ENCODE results near the gene EPHX1. TPM values are rescaled to one million over a fixed set of nuclear protein-coding genes. Genes with fewer than 3 reads are reported as not detected.
"Not testable (repeated sequence)": the region's sequence is repeated elsewhere in the genome, so short reads cannot be mapped to it uniquely, and the experiment has no call there.

The EPHX1 gene
- total RNA-seq, 2 experiments from 2014 or later = 2.6 to 2.8 TPM

DNA sequence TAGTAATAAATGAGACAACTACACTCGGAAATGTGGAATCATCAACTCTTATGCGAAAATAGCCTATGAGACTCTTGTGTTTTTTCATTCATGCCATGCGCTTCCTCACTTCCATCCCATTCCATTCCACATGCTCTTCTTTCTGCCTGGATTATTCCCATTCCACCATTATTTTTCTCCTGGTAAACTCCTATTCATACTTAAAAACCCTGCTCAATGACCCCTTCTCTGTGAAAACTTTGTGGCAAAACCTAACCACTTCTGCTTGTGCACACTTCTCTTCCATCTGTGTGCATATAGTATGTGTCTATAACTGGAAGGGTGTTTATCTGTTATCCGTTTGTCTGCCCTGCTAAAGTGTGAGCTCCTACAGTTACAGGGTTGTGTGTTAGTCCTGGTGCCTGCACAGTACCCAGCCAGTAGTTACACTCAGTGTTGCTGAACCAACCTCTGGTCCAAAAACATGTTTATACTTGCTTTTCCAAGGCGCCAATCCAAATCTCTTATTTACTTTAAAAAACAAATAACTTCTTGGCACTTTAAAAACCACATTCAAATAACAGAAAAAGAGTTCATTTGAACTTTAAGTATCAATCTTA, 10.7 kb downstream of the EPHX1 start:
- POLR2A ChIA-PET = no interaction called here
- Mint-ChIP-seq H3K4me3 (no peak overlapping the region), H3K36me3 (no peaks in the 10 kb centered on the region), H3K4me1 (ENCODE audit: low read depth) (no peaks in the 10 kb centered on the region), H3K27ac (no peak overlapping the region), H3K9me3 (no peaks in the 10 kb centered on the region), H3K27me3 (no peaks in the 10 kb centered on the region)
- no peak for DNase-seq
- intact Hi-C loops (cut with micrococcal nuclease) = no loop called here
- CTCF ChIA-PET = no interaction called here

DNA sequence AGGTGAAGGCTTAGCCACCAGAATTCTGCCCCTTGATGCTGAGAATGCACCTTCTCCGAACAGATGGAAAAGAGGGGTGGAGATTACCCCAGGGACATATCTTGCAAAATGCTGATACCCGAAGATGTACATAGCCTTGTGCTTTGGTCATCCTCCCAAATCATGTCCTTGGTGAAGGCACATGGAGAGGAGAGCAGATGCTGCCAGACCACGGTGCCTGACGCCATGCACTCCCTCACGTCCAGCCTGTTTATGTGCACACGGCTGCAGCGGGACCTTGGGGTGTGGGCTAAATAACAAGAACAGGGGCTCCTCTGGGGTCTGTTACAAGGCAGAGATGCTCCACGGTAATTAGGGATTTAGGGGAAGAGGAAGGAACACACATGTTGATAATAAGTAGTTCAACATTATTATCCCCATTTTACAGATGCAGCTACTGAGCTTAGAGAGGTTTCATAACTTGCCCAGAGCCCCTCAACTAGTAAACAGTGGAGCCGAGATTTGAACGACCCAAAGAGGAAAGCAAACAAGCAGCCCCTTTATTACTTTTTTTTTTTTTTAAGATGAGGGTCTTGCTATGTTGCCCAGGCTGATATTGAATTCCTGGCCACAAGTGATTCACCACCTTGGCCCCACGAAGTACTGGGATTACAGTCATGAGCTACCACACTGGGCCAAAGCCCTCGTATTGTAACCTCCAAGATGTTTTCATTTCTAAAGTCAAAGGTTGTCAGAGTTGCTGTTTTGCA, 12.9 kb downstream of the EPHX1 start:
- Mint-ChIP-seq H3K36me3 (no peaks in the 10 kb centered on the region), H3K4me1 (ENCODE audit: low read depth) (no peaks in the 10 kb centered on the region), H3K9me3 (no peaks in the 10 kb centered on the region), H3K4me3 (no peak overlapping the region), H3K27me3 (no peaks in the 10 kb centered on the region), H3K27ac (no peak overlapping the region)
- CTCF ChIA-PET = no interaction called here
- no peak for DNase-seq
- intact Hi-C loops (cut with micrococcal nuclease) = no loop called here
- POLR2A ChIA-PET = no interaction called here

DNA sequence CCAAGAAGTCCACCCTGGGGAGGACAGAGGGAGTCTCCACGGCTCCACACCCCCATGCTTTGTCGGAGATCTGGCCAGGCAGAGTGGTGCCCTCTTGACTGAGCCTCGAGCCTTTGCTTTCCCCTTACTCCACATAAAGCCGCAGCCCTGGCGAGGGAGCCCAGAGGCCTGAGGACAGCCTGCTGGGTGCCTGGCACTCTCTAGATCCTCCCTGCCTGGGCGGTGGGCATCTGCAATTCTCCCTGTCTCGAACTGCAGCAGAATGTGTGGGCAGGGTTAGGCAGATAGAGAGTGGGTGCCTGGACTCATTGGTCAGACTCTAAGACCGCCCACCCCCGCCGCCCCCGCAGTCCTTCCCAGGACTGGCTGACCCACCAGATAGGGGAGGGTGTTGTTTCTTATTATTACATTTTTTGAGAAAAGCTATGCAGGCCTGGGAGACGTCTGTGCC, 13.9 kb downstream of the EPHX1 start:
- ChIA-PET CTCF (no interaction called here), POLR2A (no interaction called here)
- Mint-ChIP-seq H3K27ac (no peak overlapping the region), H3K4me3 (no peak overlapping the region), H3K9me3 (no peaks in the 10 kb centered on the region), H3K36me3 (no peaks in the 10 kb centered on the region), H3K4me1 (ENCODE audit: low read depth) (no peaks in the 10 kb centered on the region), H3K27me3 (no peaks in the 10 kb centered on the region)
- intact Hi-C loops (cut with micrococcal nuclease) = no loop called here
- DNase-seq = no peak

DNA sequence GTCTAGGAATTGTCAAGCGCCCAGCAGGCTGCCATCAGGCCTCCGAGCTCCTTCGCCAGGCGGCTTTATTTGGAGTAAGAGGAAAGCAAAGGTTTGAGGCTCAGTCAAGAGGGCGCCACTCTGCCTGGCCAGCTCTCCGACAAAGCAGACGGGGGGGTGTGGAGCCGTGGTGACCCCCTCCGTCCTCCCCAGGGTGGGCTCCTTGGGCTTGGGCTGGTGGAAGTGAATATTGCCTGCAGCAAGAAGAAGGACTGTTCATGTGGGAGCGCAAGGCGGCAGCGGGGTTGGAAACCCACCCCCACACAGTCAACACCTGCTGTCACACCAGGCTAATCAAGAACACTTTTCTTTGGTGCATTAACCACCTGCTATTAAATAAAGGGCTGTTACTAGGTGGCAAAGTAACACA, 14.6 kb downstream of the EPHX1 start:
- ChIA-PET CTCF (no interaction called here), POLR2A (no interaction called here)
- intact Hi-C loops (cut with micrococcal nuclease) = no loop called here
- Mint-ChIP-seq H3K4me3 (no peak overlapping the region), H3K36me3 (no peaks in the 10 kb centered on the region), H3K4me1 (ENCODE audit: low read depth) (no peaks in the 10 kb centered on the region), H3K27ac (no peak overlapping the region), H3K9me3 (no peaks in the 10 kb centered on the region), H3K27me3 (no peaks in the 10 kb centered on the region)
- no peak for DNase-seq

DNA sequence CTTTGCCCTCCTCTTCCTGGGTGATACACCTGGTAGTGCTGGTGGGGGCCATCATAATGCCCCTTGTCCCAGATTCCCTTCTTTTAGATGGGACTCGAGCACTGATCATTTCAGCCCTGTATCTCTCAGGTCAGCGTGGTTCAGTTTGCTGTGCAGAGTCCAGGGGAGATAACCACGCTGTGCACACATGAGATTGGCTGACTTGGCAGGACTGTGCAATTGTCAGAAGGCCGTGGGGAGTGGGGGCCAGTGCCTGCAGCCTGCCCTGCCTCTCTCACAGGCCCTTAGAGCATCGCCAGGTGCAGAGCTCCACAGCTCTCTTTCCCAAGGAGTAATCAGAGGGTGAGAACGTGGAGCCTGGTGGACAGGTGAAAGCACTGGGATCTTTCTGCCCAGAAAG, 15.2 kb downstream of the EPHX1 start:
- no peak overlapping the region for H3K27ac Mint-ChIP-seq

DNA sequence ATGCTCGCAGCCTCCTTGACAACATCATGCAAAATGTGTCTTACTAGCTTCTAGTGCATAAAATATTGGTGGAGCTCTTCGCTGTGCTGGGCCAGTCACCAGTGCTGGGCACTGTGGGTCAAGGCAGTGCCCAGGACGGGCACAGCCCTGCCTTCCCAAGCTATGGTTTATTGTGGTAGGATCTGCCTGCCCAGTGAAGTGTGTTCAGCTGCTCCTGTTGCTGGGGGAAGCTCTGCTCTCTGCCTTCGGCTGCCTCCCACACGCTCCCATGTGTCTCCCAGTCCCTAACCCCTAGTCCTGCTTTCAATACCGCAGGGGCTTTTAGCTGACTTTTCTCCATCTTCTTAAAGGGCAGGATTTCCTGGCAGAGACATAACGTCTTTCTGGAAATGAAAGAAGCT, 15.7 kb downstream of the EPHX1 start:
- Mint-ChIP-seq H3K9me3 (no peaks in the 10 kb centered on the region), H3K4me3 (no peak overlapping the region), H3K27ac (no peak overlapping the region), H3K27me3 (no peaks in the 10 kb centered on the region), H3K4me1 (ENCODE audit: low read depth) (no peaks in the 10 kb centered on the region), H3K36me3 (no peaks in the 10 kb centered on the region)
- POLR2A ChIA-PET = no interaction called here
- intact Hi-C loops (cut with micrococcal nuclease) = no loop called here
- CTCF ChIA-PET = no interaction called here
- no peak for DNase-seq

More for the DNA sequence above, 15.2 kb downstream of the EPHX1 start:
- ChIA-PET POLR2A (no interaction called here), CTCF (no interaction called here)
- no peak for DNase-seq
- Mint-ChIP-seq H3K4me3 (no peak overlapping the region), H3K9me3 (no peaks in the 10 kb centered on the region), H3K4me1 (ENCODE audit: low read depth) (no peaks in the 10 kb centered on the region), H3K36me3 (no peaks in the 10 kb centered on the region), H3K27me3 (no peaks in the 10 kb centered on the region)
- intact Hi-C loops (cut with micrococcal nuclease) = no loop called here

DNA sequence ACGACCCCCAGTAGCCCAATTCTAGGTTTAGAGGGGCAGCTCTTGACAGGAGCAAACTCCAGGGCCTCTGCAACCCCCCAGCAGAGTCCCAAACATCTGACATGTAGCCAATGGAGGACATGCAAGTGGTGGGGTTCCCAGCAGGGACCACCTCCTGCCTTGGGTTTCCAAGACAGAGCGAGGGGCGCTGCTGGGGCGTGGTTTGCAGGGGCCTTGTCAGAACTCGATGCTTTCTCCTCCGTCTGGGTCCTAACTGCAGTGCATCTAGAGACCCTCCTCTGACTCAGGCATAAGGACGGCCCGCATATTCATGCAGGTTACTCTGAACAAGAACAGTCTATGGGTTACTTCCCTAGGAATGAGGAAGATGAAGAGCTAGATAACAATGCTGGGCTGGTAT, 17.2 kb downstream of the EPHX1 start:
- intact Hi-C loops (cut with micrococcal nuclease) = no loop called here
- H3K4me1 Mint-ChIP-seq (ENCODE audit: low read depth) = no peaks in the 10 kb centered on the region
- H3K4me3 Mint-ChIP-seq = no peak overlapping the region
- no peaks in the 10 kb centered on the region for H3K36me3 Mint-ChIP-seq
- no peak for DNase-seq
- no peak overlapping the region for H3K27ac Mint-ChIP-seq
- POLR2A ChIA-PET = no interaction called here
- no peaks in the 10 kb centered on the region for H3K27me3 Mint-ChIP-seq
- no peaks in the 10 kb centered on the region for H3K9me3 Mint-ChIP-seq
- CTCF ChIA-PET = no interaction called here

DNA sequence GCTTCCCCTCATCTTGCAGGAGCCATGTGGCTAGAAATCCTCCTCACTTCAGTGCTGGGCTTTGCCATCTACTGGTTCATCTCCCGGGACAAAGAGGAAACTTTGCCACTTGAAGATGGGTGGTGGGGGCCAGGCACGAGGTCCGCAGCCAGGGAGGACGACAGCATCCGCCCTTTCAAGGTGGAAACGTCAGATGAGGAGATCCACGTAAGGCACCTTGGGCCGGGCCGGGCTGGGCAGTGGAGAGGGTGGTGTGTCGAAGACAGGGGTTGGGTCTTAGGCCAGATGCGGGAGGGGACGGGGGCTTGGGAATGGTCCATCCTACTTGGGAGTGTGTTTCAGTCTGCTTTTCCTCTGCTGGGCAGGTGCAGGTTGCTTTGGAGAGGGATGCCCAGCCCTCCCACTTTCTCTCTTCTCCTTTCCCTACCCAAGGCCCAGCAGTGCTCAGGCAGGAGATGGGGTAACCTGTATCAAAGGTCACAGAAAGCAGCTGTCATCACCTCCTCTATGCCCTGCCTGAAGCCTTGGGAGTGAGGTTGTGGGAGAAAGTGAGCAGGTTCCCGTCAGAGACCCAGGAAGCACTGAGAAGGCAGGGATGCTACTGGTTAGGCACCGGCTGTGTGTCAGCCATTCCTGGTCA, 18.9 kb downstream of the EPHX1 start:
- H3K4me3 Mint-ChIP-seq = no peak overlapping the region
- ChIA-PET CTCF (interaction anchor here (1.0 kb wide), 1 partner anchor 362 kb away, joined by 3 read pairs; no protein-coding TSS in a partner anchor), POLR2A (interaction anchor here (1.0 kb wide), 1 partner anchor 12 kb away, joined by 3 read pairs; no protein-coding TSS in a partner anchor)
- H3K4me1 Mint-ChIP-seq (ENCODE audit: low read depth) = no peaks in the 10 kb centered on the region
- intact Hi-C loops (cut with micrococcal nuclease) = no loop called here
- DNase-seq = no peak
- no peak overlapping the region for H3K27ac Mint-ChIP-seq
- H3K27me3 Mint-ChIP-seq = no peaks in the 10 kb centered on the region
- no peaks in the 10 kb centered on the region for H3K9me3 Mint-ChIP-seq
- H3K36me3 Mint-ChIP-seq = no peaks in the 10 kb centered on the region

DNA sequence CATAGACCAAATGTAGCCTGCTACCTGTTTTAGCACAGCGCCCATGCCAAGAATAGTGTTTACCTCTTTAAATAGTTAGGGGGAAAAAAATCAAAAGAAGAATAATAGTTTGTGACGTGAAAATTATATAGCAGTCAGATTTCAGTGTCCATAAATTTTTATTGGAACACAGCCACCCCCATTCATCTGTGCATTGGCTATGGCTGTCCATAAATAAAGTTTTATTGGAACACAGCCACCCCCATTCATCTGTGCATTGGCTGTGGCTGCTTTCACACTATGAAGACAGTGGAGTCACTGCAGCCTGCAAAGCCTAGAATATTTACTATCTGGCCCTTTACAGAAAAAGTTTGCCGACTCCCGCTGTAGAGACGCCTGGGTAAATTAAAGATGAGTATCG, 20.9 kb downstream of the EPHX1 start:
- intact Hi-C loops (cut with micrococcal nuclease) = no loop called here

DNA sequence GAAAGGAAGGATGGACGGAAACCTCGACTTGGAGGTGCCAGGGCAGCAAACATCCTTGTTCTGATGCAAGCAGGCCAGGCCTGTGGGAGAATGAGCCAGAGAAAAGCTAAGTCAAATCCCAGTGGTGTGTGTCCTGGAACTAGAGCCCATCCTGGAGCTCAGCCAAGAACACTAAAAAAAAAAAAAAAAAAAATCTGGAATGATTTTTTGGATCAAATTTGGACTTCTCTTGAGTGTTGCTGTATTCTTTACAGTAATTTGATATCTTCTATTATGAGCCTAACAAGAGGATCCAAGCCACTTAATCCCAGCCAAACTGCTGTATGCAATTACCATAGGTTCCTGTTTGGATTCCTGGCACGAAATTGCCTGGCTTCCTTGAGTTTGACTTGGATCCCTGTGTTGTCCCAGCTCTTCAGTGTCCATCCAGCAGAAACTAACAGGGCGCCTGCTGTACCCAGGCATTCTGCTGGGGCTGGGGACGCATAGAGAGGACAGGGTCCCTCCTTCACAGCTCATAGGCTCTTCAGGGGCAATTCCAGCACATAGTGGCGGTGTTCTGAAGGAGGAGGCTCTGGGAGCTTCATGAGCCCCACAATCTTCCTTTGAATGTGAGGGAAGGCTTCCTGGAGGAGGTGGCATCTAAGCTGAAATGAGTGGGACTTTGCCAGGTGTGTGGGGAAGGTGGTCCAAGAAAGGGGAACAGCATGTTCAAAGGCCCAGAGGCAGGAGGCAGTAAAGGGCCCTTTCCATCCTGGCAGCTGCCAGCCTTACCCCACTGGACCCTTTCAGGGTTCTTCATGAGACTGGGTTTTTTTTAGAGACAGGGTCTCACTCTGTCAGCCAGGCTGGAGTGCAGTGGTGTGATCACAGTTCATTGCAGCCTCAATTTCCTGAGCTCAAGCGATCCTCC, 24.7 kb downstream of the EPHX1 start:
- H3K27me3 Mint-ChIP-seq = no peaks in the 10 kb centered on the region
- H3K27ac Mint-ChIP-seq = no peak overlapping the region
- POLR2A ChIA-PET = no interaction called here
- DNase-seq = no peak
- no peaks in the 10 kb centered on the region for H3K9me3 Mint-ChIP-seq
- H3K36me3 Mint-ChIP-seq = no peaks in the 10 kb centered on the region
- intact Hi-C loops (cut with micrococcal nuclease) = no loop called here
- CTCF ChIA-PET = interaction anchor here (0.7 kb wide), 1 partner anchor 1953 kb away, joined by 3 read pairs; no protein-coding TSS in a partner anchor
- no peak overlapping the region for H3K4me3 Mint-ChIP-seq
- H3K4me1 Mint-ChIP-seq (ENCODE audit: low read depth) = no peaks in the 10 kb centered on the region

More for the DNA sequence above, 20.9 kb downstream of the EPHX1 start:
- no peaks in the 10 kb centered on the region for H3K27me3 Mint-ChIP-seq
- no peaks in the 10 kb centered on the region for H3K9me3 Mint-ChIP-seq
- ChIA-PET CTCF (no interaction called here), POLR2A (no interaction called here)
- DNase-seq = no peak
- no peaks in the 10 kb centered on the region for H3K4me1 Mint-ChIP-seq (ENCODE audit: low read depth)
- H3K36me3 Mint-ChIP-seq = no peaks in the 10 kb centered on the region
- no peak overlapping the region for H3K27ac Mint-ChIP-seq
- no peak overlapping the region for H3K4me3 Mint-ChIP-seq

DNA sequence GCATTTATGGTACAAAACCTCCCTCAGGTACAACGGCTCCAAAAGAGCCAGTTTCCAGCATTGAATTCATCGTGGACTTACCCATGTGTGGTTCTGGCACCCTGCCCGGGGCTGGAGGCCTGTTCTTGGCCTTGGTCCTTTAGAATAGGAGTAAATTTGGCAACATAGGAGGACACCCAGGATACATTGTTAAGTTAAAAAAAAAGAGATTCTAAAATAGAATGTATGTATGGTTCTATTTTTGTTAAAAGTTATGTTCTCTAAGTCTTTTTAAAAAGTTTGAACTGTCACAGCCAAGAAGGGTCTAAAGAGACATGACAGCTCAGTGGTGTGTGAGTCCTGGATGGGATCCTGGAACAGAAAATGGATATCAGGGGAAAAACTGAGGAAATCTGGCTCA, 25.9 kb downstream of the EPHX1 start:
- intact Hi-C loops (cut with micrococcal nuclease) = no loop called here
- DNase-seq = no peak
- POLR2A ChIA-PET = no interaction called here
- CTCF ChIA-PET = no interaction called here
- no peaks in the 10 kb centered on the region for H3K9me3 Mint-ChIP-seq
- no peak overlapping the region for H3K4me3 Mint-ChIP-seq
- H3K4me1 Mint-ChIP-seq (ENCODE audit: low read depth) = no peaks in the 10 kb centered on the region
- H3K27ac Mint-ChIP-seq = no peak overlapping the region
- no peaks in the 10 kb centered on the region for H3K36me3 Mint-ChIP-seq
- H3K27me3 Mint-ChIP-seq = no peaks in the 10 kb centered on the region

DNA sequence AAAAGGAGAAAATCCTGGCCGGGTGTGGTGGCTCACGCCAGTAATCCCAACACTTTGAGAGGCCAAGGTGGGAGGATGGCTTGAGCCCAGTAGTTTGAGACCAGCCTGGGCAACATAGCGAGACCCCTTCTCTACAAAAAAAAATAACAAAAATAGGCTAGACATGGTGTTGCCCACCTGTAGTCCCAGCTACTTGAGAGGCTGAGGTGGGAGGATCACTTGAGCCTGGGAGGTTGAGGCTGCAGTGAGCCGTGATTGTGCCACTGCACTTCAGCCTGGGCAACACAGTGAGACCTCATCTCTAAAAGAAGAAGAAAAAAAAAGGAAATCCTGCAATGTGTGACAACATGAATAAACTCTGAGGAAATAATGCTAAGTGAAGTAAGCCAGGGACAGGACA, 26.4 kb downstream of the EPHX1 start:
- H3K36me3 Mint-ChIP-seq; H3K27ac Mint-ChIP-seq; H3K27me3 Mint-ChIP-seq; H3K9me3 Mint-ChIP-seq; DNase-seq; H3K4me3 Mint-ChIP-seq; CTCF ChIA-PET; intact Hi-C loops (cut with micrococcal nuclease); H3K4me1 Mint-ChIP-seq (ENCODE audit: low read depth): not testable (repeated sequence)
- POLR2A ChIA-PET = interaction anchor here (0.6 kb wide), 1 partner anchor 464 kb away, joined by 3 read pairs; no protein-coding TSS in a partner anchor

Measured in activated CD4-positive, alpha-beta memory T cell treated with anti-CD3 and anti-CD28 coated beads for 36 hours (primary cell).